Measurements from ENCODE around the gene KLF12.

Gene KLF12

GRCh38 chr13:74134221-74134776 lies at the start of gene KLF12:
KLF12 (minus strand) TSS chr13:74134404.
- DNase-seq (ENCODE audit: low read depth, low spot score) = peak; percentile 82

GRCh38 chr13:74182491-74182890 lies 48.3 kb upstream of the KLF12 start:
- DNase-seq (ENCODE audit: low read depth, low spot score) = no peak

- no peak for DNase-seq (ENCODE audit: low read depth, low spot score)
These were observed 40.6 kb upstream of the KLF12 start for GRCh38 chr13:74174810-74175209.

GRCh38 chr13:74173822-74174221 lies 39.6 kb upstream of the KLF12 start:
- no peak for DNase-seq (ENCODE audit: low read depth, low spot score)

- DNase-seq (ENCODE audit: low read depth, low spot score) = no peak
These were observed 37.4 kb upstream of the KLF12 start for GRCh38 chr13:74171641-74172040.

GRCh38 chr13:74169676-74170075 lies 35.5 kb upstream of the KLF12 start:
- no peak for DNase-seq (ENCODE audit: low read depth, low spot score)

- DNase-seq (ENCODE audit: low read depth, low spot score) = no peak
These were observed 34.1 kb upstream of the KLF12 start for GRCh38 chr13:74168263-74168675.

- no peak for DNase-seq (ENCODE audit: low read depth, low spot score)
These were observed 32.2 kb upstream of the KLF12 start for GRCh38 chr13:74166261-74167004.

- no peak for DNase-seq (ENCODE audit: low read depth, low spot score)
These were observed 28.6 kb upstream of the KLF12 start for GRCh38 chr13:74162782-74163181.

GRCh38 chr13:74162135-74162534 lies 27.9 kb upstream of the KLF12 start:
- no peak for DNase-seq (ENCODE audit: low read depth, low spot score)

- no peak for DNase-seq (ENCODE audit: low read depth, low spot score)
These were observed 24.6 kb upstream of the KLF12 start for GRCh38 chr13:74158571-74159352.

- no peak for DNase-seq (ENCODE audit: low read depth, low spot score)
These were observed 23.8 kb upstream of the KLF12 start for GRCh38 chr13:74158028-74158427.

GRCh38 chr13:74154981-74155380 lies 20.8 kb upstream of the KLF12 start:
- no peak for DNase-seq (ENCODE audit: low read depth, low spot score)

- DNase-seq (ENCODE audit: low read depth, low spot score) = no peak
These were observed 19.1 kb upstream of the KLF12 start for GRCh38 chr13:74153316-74153715.

- no peak for DNase-seq (ENCODE audit: low read depth, low spot score)
These were observed 17.7 kb upstream of the KLF12 start for GRCh38 chr13:74151859-74152258.

GRCh38 chr13:74148352-74148751 lies 14.1 kb upstream of the KLF12 start:
- no peak for DNase-seq (ENCODE audit: low read depth, low spot score)

GRCh38 chr13:74145249-74145975 lies 11.2 kb upstream of the KLF12 start:
- no peak for DNase-seq (ENCODE audit: low read depth, low spot score)

GRCh38 chr13:74144269-74144668 lies 10.1 kb upstream of the KLF12 start:
- DNase-seq (ENCODE audit: low read depth, low spot score) = no peak

- no peak for DNase-seq (ENCODE audit: low read depth, low spot score)
These were observed 8.1 kb upstream of the KLF12 start for GRCh38 chr13:74142257-74142656.

GRCh38 chr13:74138241-74138640 lies 4.0 kb upstream of the KLF12 start:
- DNase-seq (ENCODE audit: low read depth, low spot score) = no peak

- DNase-seq (ENCODE audit: low read depth, low spot score) = no peak
These were observed 2.0 kb upstream of the KLF12 start for GRCh38 chr13:74136084-74136658.
